Germinal center (tissue), 1 donor: ENCODE data around the gene MVD.

Source experiments
- DNase-seq: peaks from one replicate; pipeline ENCODE4 v3.0.0; 2012; ENCODE audit warnings: mixed read lengths, low spot score

MVD gene

DNA sequence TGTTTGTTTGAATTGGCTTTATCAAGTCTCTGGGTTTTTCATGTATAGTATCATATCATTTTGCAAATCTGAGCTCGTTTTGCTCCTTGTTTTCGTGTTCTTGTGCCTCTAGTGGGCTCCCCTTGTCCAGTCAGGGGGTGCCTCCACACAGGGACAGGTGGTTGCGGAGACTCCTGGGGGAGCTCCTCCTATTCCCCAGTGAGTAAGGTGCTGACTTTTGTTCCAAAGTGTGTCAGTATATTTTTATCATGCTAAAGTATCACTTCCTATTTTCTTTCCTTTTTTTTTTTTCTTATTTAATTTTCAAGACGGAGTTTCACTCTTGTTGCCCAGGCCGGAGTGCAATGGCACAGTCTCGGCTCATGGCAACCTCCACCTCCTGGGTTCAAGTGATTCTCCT, 54.8 kb downstream of the MVD start:
- DNase-seq: no peak

DNA sequence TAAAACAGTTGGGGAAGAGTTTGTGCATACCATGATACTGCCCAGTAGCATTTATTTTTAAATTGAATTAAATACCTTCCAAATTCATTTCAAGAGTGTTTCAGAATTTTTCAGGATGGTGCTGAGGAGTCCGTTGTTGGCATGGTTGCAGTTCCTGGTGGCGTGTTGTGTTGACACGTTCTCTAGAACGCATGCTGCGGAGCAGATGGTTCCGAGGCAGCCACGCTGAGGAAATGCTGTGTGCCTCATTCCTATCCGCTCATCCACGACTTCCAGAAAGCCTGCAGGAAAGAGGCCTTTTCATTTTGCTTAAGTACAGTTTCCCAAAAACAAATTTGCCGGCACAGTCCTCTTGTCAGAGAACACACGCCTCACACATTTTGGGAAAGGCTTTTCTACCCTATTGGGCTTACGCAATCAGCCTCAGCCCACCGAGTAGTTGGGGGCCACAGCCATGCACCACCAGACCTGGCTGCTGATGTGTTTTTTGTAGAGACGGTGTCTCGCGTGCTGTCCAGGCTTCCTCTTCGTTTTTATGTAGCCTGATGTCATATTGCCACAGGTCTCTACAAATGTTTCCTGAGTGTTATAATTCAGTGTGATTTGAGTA, 56.6 kb downstream of the MVD start:
- no peak for DNase-seq

DNA sequence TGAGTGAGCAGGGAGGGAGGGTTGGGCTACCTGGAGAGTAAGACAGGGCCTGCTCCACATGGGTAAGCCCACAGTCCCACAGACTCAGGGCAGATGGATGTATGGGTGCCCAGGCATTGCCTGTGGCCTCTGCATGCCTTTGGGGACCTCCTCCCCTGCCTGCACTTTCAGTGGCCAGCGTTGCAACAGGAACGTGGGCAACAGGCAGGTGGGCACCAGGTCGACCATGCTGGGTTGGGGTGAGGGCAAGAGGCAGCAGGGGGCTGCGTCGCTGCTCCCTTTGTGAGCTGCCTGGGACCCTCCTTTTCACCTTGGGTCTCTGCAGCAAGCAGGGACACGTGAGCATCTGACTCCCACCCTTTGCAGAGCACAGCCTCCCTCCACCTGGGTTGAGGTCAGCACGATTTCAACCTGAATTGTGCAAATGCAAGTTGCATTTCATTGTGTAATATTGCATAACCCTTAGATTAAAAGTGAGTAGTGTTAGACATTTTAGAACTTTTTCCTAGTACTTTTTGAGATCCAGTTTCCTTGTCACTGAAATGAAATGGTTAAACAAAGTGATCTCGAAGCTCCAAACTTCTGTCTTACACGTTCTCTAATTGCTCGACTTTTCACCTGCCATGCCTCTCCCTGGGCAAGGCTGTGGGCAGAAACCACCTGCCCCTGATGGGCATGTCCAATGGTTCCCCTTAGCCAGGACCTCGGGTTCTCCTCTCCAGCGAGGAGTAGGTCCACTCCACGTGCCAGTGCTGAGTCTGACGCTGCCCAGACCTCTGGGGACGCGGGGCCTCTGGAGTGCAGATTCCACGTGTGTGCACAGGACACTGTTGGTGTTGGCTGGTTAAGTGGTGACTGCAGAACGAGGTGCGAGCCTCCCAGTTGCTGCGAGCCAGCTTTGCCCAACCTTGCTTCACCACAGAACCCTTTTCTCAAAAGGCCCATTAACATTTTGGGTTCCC, 57.4 kb downstream of the MVD start:
- no peak for DNase-seq

DNA sequence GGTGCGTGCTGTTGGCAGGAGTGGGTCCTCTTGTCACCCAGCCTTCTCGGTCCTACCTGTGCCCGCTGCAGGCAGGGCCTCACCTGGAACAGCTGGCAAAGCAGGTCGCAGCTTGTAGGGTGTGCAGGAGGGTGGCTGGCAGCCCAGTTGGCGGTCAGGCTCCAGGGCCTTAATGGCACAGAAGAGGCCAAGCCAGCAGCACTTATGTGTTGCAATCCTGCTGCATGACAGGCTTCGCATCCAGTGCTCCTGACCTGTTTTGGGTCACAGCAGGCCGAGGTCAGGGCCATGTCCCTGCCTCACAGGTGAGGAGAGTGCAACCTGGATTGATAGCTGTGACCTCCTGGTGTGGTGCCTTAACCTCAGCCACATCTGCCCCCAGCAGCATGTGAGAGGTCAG, 60.8 kb downstream of the MVD start:
- DNase-seq: no peak
